Ascending aorta (tissue), 2 donors: ENCODE measurements around the gene ZNF593OS. TPM values are rescaled to one million over a fixed set of nuclear protein-coding genes. Genes with fewer than 3 reads are reported as not detected.

Experiments used
- DNase-seq, 2 donors: peaks; one replicate each; pipeline ENCODE4 v3.0.0-alpha.2; 2019; ENCODE audit warnings: low spot score in 2 of 2
- H3K27ac ChIP-seq, 2 donors: fragments of 200-600 bp; sonication (generic); one replicate each; pipeline ENCODE4 v1.5.1; 2016 to 2017; ENCODE audit warnings: mild to moderate bottlenecking in 1 of 2
- H3K27me3 ChIP-seq: fragments of 200-600 bp; sonication (generic); one replicate; pipeline ENCODE4 v1.5.1; 2017
- H3K36me3 ChIP-seq, 2 donors: fragments of 200-600 bp; sonication (generic); one replicate each; pipeline ENCODE4 v1.5.1; 2016
- H3K4me1 ChIP-seq, 2 donors: fragments of 200-600 bp; sonication (generic); one replicate each; pipeline ENCODE4 v1.5.1; 2016 to 2017; ENCODE audit warnings: mild to moderate bottlenecking in 1 of 2
- H3K4me3 ChIP-seq, 2 donors: fragments of 200-600 bp; sonication (generic); one replicate each; pipeline ENCODE4 v1.5.1; 2016 to 2017; ENCODE audit warnings: mild to moderate bottlenecking in 1 of 2
- H3K9me3 ChIP-seq, 2 donors: fragments of 200-600 bp; sonication (generic); one replicate each; pipeline ENCODE4 v1.5.1; 2016
- intact Hi-C: fragments of 100-400 bp; cut with DNase I; formaldehyde crosslinking; loops from one replicate; pipeline ENCODE4 v1.15.1; 2023
- total RNA-seq: library from RNA; depleted of rRNA; stranded (reverse); fragments of >200 nt; gene quantifications from one replicate; pipeline ENCODE4 v1.1.0, GENCODE V29; 2016
- TF ChIP-seq, protein P1 (sequence below), 3 experiments: fragments of 200-600 bp in 2 of 3; fragments of 450-650 bp in 1 of 3; sonication (generic) in 2 of 3; IDR thresholded peaks; one replicate each; pipeline ENCODE4 v1.5.1; 2016 to 2019; ENCODE audit warnings: antibody characterized with exemption in 3 of 3, mild to moderate bottlenecking in 1 of 3, moderate library complexity in 1 of 3

Gene ZNF593OS
- total RNA-seq, 1 donor from 2014 or later: not detected

DNA sequence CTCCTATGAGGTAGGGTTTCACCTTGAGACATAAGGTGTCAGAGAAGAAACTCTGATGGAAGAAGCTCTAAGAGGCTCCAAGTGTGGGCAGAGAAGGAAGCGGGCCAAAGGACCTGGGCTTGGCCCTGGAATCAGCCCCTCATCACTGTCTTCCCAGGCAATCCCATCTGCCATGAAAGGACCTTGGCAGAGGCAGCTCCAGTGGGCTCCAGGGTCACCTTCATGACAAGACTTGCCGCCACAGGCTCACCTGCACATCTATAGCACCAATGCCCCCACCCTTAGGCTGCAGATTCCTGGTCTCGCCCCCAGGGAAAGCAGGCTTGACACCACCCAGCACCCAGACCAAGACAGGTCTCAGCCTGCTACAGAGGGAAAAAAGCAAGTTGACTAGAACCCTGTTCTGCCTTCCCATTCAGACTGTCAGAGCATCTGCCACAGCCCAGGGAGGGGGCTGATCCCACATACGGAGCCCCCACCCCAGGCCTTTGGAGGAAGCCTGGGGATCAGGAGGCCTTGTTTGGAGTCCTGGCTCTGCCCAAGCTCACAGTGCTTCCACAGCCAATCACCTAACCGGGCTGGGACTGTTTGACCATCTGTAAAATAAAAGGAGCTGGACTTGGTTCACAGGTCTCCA, 13.2 kb downstream of the ZNF593OS start:
- no peaks in the 10 kb centered on the region for H3K9me3 ChIP-seq
- no peaks in the 10 kb centered on the region for H3K36me3 ChIP-seq
- no peak for DNase-seq
- no peaks in the 10 kb centered on the region for H3K27me3 ChIP-seq
- H3K4me1 ChIP-seq: peaks cover 5 to 6% of the 10 kb centered on the region in 2 donors
- intact Hi-C loops: no loop called here
- TF ChIP-seq, protein P1, sequence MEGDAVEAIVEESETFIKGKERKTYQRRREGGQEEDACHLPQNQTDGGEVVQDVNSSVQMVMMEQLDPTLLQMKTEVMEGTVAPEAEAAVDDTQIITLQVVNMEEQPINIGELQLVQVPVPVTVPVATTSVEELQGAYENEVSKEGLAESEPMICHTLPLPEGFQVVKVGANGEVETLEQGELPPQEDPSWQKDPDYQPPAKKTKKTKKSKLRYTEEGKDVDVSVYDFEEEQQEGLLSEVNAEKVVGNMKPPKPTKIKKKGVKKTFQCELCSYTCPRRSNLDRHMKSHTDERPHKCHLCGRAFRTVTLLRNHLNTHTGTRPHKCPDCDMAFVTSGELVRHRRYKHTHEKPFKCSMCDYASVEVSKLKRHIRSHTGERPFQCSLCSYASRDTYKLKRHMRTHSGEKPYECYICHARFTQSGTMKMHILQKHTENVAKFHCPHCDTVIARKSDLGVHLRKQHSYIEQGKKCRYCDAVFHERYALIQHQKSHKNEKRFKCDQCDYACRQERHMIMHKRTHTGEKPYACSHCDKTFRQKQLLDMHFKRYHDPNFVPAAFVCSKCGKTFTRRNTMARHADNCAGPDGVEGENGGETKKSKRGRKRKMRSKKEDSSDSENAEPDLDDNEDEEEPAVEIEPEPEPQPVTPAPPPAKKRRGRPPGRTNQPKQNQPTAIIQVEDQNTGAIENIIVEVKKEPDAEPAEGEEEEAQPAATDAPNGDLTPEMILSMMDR (IDR thresholded peaks at IDR 0.05): no peak
- no peak overlapping the region for H3K4me3 ChIP-seq
- peak overlapping the region in 1 of 2 donors; percentile 24 for H3K27ac ChIP-seq

DNA sequence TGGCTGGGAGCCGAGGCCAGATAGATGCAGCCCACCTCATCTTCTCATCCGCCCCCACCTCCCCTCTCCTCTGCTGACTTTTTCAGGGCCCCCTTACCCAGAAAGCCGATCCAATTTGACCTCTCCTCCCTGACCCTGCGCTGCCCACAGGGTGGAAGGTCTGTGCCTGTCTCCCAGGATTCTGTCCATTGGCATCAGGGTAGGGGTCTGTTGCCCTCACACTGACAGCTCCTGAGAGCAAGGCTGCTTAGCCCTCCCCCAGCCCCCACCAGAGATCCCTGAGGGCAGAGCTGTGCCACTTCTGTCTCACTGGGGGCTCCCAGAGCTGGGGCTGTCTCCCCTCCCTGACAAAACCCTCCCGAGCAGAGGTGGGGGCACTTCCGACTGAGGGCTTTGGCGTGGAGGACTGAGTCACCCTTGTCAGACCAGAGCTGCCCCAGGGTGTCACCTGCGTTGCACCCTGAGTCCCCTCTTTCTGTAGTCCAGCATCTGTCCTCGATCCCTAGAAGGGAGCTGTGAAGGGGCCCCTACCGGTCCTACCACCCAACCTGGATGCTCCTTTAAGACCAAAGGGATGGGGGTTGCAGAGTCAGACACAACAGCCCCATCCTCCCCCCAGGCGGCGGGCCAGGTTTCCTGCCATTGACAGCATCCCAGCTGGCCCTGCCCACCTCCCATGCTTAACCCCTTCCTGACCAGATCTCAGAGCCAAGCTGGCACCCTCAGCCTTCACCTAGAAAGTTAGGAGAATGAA, 15.2 kb downstream of the ZNF593OS start:
- no peak overlapping the region for H3K4me3 ChIP-seq
- TF ChIP-seq, protein P1 (IDR thresholded peaks at IDR 0.05): no peak
- intact Hi-C loops: no loop called here
- H3K9me3 ChIP-seq: no peaks in the 10 kb centered on the region
- H3K27ac ChIP-seq: peak overlapping the region; percentile 22 to 44
- peaks cover 4 to 6% of the 10 kb centered on the region in 2 donors for H3K4me1 ChIP-seq
- no peaks in the 10 kb centered on the region for H3K27me3 ChIP-seq
- DNase-seq: no peak
- H3K36me3 ChIP-seq: no peaks in the 10 kb centered on the region

DNA sequence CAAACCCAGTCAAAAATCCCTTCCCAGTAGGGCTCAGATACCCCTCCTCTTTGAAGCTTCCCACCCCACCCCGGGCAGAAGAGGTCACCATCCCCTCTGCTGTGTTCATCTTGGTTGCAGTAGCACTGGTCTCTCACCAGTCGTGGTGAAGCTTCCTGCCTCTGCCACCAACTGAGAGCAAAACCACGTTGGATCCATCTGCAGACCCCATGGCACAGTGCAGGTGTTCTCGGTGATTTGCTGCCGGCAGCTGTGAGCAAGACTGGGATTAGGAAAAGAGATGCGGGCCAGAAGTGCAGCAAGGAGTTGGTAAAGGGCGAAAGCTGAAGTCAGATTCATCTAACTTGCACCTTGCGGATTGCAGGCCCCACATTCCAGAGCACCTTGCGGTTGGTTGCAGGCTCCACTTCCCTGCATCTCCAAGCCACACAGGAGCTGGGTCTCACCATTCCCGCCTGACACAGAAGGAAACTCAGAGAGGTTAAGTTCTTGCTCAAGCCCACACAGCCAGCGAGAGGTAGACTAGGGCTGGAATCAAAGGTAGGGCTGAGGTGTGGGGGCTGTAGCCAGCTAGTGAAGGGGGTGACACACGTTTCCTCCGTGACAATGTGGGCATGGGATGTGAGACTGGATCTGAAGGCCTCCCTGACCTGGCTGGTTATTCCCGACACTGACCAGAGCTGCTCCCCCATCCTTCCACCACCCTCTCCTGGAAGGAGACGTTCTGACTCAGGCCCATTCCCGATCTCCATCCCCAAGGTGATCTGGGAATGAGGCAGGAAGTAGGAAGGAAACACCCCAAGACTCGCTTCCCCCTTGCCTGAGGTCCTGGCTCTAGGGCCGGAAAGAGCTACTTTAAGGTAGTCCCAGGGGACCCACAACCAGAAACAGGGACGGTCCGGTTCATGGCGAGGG, 16.0 kb downstream of the ZNF593OS start:
- TF ChIP-seq, protein P1 (IDR thresholded peaks at IDR 0.05): no peak
- DNase-seq: no peak
- intact Hi-C loops: no loop called here
- Histone ChIP-seq H3K4me3 (no peak overlapping the region), H3K36me3 (no peaks in the 10 kb centered on the region), H3K27ac (peak overlapping the region in 1 of 2 donors; percentile 56), H3K27me3 (no peaks in the 10 kb centered on the region), H3K9me3 (no peaks in the 10 kb centered on the region), H3K4me1 (no peaks in the 10 kb centered on the region)

DNA sequence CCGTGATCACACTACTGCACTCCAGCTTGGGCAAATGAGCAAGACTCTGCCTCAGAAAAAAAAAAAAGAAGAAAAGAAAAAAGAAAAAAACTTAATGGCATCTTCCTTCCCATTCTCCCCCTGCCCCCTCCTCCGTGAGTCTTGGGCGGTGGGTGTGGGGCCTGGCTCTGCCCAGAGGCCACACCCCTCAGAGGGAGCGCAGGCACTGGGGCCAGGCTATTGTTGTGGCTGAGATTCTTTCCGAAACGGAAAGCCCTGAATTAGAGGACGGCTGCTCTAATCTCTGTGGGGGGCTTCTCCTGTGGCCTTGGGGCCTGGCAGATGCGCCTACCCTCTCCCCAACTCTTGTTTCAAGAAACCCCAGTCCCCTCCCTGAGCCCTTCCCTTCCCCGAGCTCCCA, 16.9 kb downstream of the ZNF593OS start:
- intact Hi-C loops: no loop called here
- TF ChIP-seq, protein P1 (IDR thresholded peaks at IDR 0.05): no peak
- H3K4me3 ChIP-seq: no peak overlapping the region
- no peaks in the 10 kb centered on the region for H3K9me3 ChIP-seq
- H3K4me1 ChIP-seq: no peaks in the 10 kb centered on the region
- no peak for DNase-seq
- peak overlapping the region in 1 of 2 donors; percentile 56 for H3K27ac ChIP-seq
- no peaks in the 10 kb centered on the region for H3K27me3 ChIP-seq
- no peaks in the 10 kb centered on the region for H3K36me3 ChIP-seq

DNA sequence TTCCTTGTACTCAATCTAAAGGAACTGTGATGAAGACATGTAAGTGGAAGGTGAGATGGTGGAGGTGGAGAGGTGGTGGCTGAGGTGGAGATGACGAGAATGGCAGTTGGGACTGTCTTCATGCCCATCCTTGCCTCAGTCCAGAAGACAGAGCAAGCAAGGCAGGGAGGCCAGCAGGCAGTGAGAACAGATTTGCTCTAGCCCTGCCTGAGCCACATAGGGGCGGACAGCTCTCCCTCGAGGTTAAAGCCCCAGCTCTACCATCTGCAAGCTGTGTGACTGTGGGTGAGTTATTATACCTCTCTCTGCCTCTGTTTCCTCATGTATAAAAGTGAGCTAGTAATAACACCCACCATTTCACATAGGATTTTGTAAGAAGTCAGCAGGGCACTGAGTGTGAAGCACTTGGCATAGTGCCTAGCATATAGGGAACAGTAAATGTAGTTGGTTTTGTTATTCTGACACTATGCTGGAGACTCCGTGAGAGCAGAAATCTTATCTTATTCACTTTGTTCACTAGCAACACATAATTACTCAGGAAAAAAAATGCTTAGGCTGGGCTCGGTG, 17.6 kb downstream of the ZNF593OS start:
- intact Hi-C loops: no loop called here
- TF ChIP-seq, protein P1 (IDR thresholded peaks at IDR 0.05): no peak
- no peak overlapping the region for H3K4me3 ChIP-seq
- H3K9me3 ChIP-seq: no peaks in the 10 kb centered on the region
- DNase-seq: no peak
- no peaks in the 10 kb centered on the region for H3K36me3 ChIP-seq
- H3K27me3 ChIP-seq: no peaks in the 10 kb centered on the region
- H3K27ac ChIP-seq: no peak overlapping the region
- H3K4me1 ChIP-seq: no peaks in the 10 kb centered on the region
